Suprapubic skin (tissue), 3 donors: ENCODE results near the gene LMOD1.

Experiments used
- CTCF ChIP-seq, 2 donors: fragments of 200-600 bp in 1 of 2; fragments of 450-650 bp in 1 of 2; sonication (generic) in 1 of 2; IDR thresholded peaks; one replicate each; pipeline ENCODE4 v1.5.1; 2016 to 2019; ENCODE audit warnings: antibody characterized with exemption in 2 of 2, mild to moderate bottlenecking in 1 of 2, moderate library complexity in 1 of 2
- POLR2AphosphoS5 ChIP-seq, 3 donors: sonication (generic); formaldehyde crosslinking; IDR thresholded peaks; one replicate each; pipeline ENCODE4 v1.6.1; 2017; ENCODE audit warnings: antibody characterized with exemption in 3 of 3

GRCh38 chr1:201880928-201881571 is 65.3 kb downstream of the LMOD1 start:
- TF ChIP-seq POLR2AphosphoS5 (IDR thresholded peaks at IDR 0.05) (no peak), CTCF (IDR thresholded peaks at IDR 0.05) (no peak)
